CD8-positive, alpha-beta memory T cell (primary cell): ENCODE measurements around the gene DOCK4. TPM values are rescaled to one million over a fixed set of nuclear protein-coding genes. Genes with fewer than 3 reads are reported as not detected.

ENCODE experiments used
- CTCF ChIA-PET: fragments of 350-600 bp; sonication (Branson Sonifier 250); formaldehyde crosslinking; loops from one replicate; lab custom pipeline; 2021; ENCODE audit warnings: antibody characterized with exemption; lab: Charles Lee
- POLR2A ChIA-PET: fragments of 350-600 bp; sonication (Branson Sonifier 250); formaldehyde crosslinking; loops from one replicate; lab custom pipeline; 2021; ENCODE audit warnings: antibody characterized with exemption; lab: Charles Lee
- DNase-seq, 5 donors: peaks; one replicate each; pipeline versions ENCODE4 v3.0.0 to v3.0.0-alpha.2; 2020 to 2022; ENCODE audit warnings: mixed read lengths in 1 of 5
- H3K27ac ChIP-seq: one replicate; pipeline ENCODE4 v1.7.0; 2013; ENCODE audit warnings: low read depth, mild to moderate bottlenecking, low read length, moderate library complexity
- H3K27me3 ChIP-seq: 2 replicates; pipeline ENCODE4 v1.7.0; 2013; ENCODE audit warnings: low read length, mild to moderate bottlenecking; ENCODE audit not compliant: insufficient read depth, poor library complexity, severe bottlenecking
- H3K36me3 ChIP-seq: 2 replicates; pipeline ENCODE4 v1.7.0; 2013; ENCODE audit warnings: mild to moderate bottlenecking, low read length, moderate library complexity; ENCODE audit not compliant: insufficient read depth
- H3K4me1 ChIP-seq: 2 replicates; pipeline ENCODE4 v1.7.0; 2013; ENCODE audit warnings: mild to moderate bottlenecking, low read length, moderate library complexity; ENCODE audit not compliant: insufficient read depth
- H3K4me3 ChIP-seq: 2 replicates; pipeline ENCODE4 v1.7.0; 2013; ENCODE audit warnings: mild to moderate bottlenecking, low read length
- H3K9me3 ChIP-seq: 2 replicates; pipeline ENCODE4 v1.7.0; 2013; ENCODE audit warnings: mild to moderate bottlenecking, low read length
- H3K27ac Mint-ChIP-seq, 8 donors: one replicate each; pipeline ENCODE4 v1.8.0; 2020 to 2021; ENCODE audit warnings: mixed read lengths in 8 of 8, mild to moderate bottlenecking in 6 of 8, inconsistent platforms in 3 of 8, moderate library complexity in 3 of 8
- H3K27me3 Mint-ChIP-seq, 2 donors: one replicate each; pipeline ENCODE4 v1.8.0; 2020 to 2021; ENCODE audit warnings: mixed read lengths in 2 of 2, mild to moderate bottlenecking in 1 of 2, moderate library complexity in 1 of 2
- H3K36me3 Mint-ChIP-seq, 3 donors: one replicate each; pipeline ENCODE4 v1.8.0; 2020 to 2021; ENCODE audit warnings: mixed read lengths in 3 of 3, inconsistent platforms in 1 of 3, mild to moderate bottlenecking in 1 of 3
- H3K4me1 Mint-ChIP-seq, 3 donors: one replicate each; pipeline ENCODE4 v1.8.0; 2020 to 2021; ENCODE audit warnings: mixed read lengths in 3 of 3, inconsistent platforms in 1 of 3, mild to moderate bottlenecking in 1 of 3
- H3K4me3 Mint-ChIP-seq, 7 donors: one replicate each; pipeline ENCODE4 v1.8.0; 2020 to 2021; ENCODE audit warnings: mixed read lengths in 7 of 7, mild to moderate bottlenecking in 6 of 7, moderate library complexity in 4 of 7, inconsistent platforms in 2 of 7
- H3K9me3 Mint-ChIP-seq, 5 donors: one replicate each; pipeline ENCODE4 v1.8.0; 2020 to 2022; ENCODE audit warnings: mixed read lengths in 5 of 5, mild to moderate bottlenecking in 3 of 5, moderate library complexity in 2 of 5, inconsistent platforms in 1 of 5
- polyA plus RNA-seq: library from polyadenylated mRNA; unstranded; fragments of 300-500 nt; fragmentation: Illumina TruSeq; gene quantifications from one replicate; pipeline ENCODE4 v1.2.3, GENCODE V29; 2021
- total RNA-seq, 2 experiments: library from RNA; stranded (reverse); gene quantifications; one replicate each; pipeline ENCODE4 v1.2.3, GENCODE V29; 2021

The DOCK4 gene
- total and polyA plus RNA-seq, 3 experiments from 2014 or later = 1.2 TPM; not detected in 1

- Histone ChIP-seq H3K27me3 (no peaks in the 10 kb centered on the region), H3K36me3 (no peaks in the 10 kb centered on the region), H3K9me3 (no peaks in the 10 kb centered on the region), H3K4me3 (no peak overlapping the region), H3K27ac (no peak overlapping the region), H3K4me1 (no peaks in the 10 kb centered on the region)
- ChIA-PET CTCF (no interaction called here), POLR2A (no interaction called here)
- DNase-seq = no peak
- Mint-ChIP-seq H3K4me3 (no peak overlapping the region), H3K9me3 (peaks cover 0 to 4% (median 2%) of the 10 kb centered on the region in 5 donors), H3K4me1 (no peaks in the 10 kb centered on the region), H3K36me3 (no peaks in the 10 kb centered on the region), H3K27me3 (peaks cover 0 to 2% of the 10 kb centered on the region in 2 donors), H3K27ac (no peak overlapping the region)
Observed at GRCh38 chr7:111820621-111821020, 385.6 kb downstream of the DOCK4 start.

- no peaks in the 10 kb centered on the region for H3K9me3 ChIP-seq
- no peak overlapping the region for H3K27ac ChIP-seq
- Mint-ChIP-seq H3K4me1 (no peaks in the 10 kb centered on the region), H3K36me3 (no peaks in the 10 kb centered on the region), H3K9me3 (peaks cover 0 to 4% (median 2%) of the 10 kb centered on the region in 5 donors), H3K27me3 (peaks cover 0 to 2% of the 10 kb centered on the region in 2 donors), H3K4me3 (no peak overlapping the region), H3K27ac (no peak overlapping the region)
- no peaks in the 10 kb centered on the region for H3K27me3 ChIP-seq
- no peaks in the 10 kb centered on the region for H3K36me3 ChIP-seq
- no peaks in the 10 kb centered on the region for H3K4me1 ChIP-seq
- POLR2A ChIA-PET = no interaction called here
- no peak overlapping the region for H3K4me3 ChIP-seq
- no peak for DNase-seq
- CTCF ChIA-PET = no interaction called here
Observed at GRCh38 chr7:111820121-111820520, 386.1 kb downstream of the DOCK4 start.

- H3K36me3 Mint-ChIP-seq = no peaks in the 10 kb centered on the region
- H3K4me3 Mint-ChIP-seq = no peak overlapping the region
- no peak overlapping the region for H3K4me3 ChIP-seq
- H3K4me1 ChIP-seq = no peaks in the 10 kb centered on the region
- no peak for DNase-seq
- no peaks in the 10 kb centered on the region for H3K36me3 ChIP-seq
- no peaks in the 10 kb centered on the region for H3K9me3 Mint-ChIP-seq
- ChIA-PET CTCF (no interaction called here), POLR2A (no interaction called here)
- H3K27ac Mint-ChIP-seq = no peak overlapping the region
- H3K4me1 Mint-ChIP-seq = no peaks in the 10 kb centered on the region
- H3K27ac ChIP-seq = no peak overlapping the region
- H3K9me3 ChIP-seq = no peaks in the 10 kb centered on the region
- no peaks in the 10 kb centered on the region for H3K27me3 Mint-ChIP-seq
- no peaks in the 10 kb centered on the region for H3K27me3 ChIP-seq
Observed at GRCh38 chr7:111815354-111815753, 390.8 kb downstream of the DOCK4 start.

GRCh38 chr7:111813306-111813705, 392.9 kb downstream of the DOCK4 start:
- no peak overlapping the region for H3K27ac Mint-ChIP-seq
- no peaks in the 10 kb centered on the region for H3K36me3 Mint-ChIP-seq
- no peak for DNase-seq
- H3K9me3 Mint-ChIP-seq = no peaks in the 10 kb centered on the region
- ChIA-PET CTCF (no interaction called here), POLR2A (no interaction called here)
- H3K4me1 Mint-ChIP-seq = no peaks in the 10 kb centered on the region
- Histone ChIP-seq H3K9me3 (no peaks in the 10 kb centered on the region), H3K27me3 (no peaks in the 10 kb centered on the region), H3K36me3 (no peaks in the 10 kb centered on the region), H3K4me3 (no peak overlapping the region), H3K4me1 (no peaks in the 10 kb centered on the region), H3K27ac (no peak overlapping the region)
- H3K27me3 Mint-ChIP-seq = no peaks in the 10 kb centered on the region
- H3K4me3 Mint-ChIP-seq = no peak overlapping the region

DNA sequence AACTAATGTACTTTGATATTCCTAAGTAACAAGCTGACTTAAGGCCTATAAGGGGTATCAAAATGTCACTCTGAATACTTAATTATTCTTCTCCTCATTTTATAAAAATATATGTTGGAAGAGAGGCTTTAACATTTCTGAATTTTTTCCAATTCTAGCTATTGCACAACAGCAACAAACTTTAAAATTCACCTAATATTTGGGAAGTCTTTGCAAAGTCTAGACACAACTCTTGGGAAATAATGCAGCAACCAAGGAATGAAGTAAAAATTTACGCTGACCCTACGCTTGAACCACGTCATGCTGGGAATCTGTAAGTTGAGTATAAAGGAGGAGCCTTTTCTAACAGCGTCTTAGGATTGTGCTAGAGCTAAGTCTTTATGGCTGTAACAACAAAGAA, 400.0 kb downstream of the DOCK4 start:
- CTCF ChIA-PET = no interaction called here
- no peak for DNase-seq
- Histone ChIP-seq H3K4me1 (no peaks in the 10 kb centered on the region), H3K36me3 (no peaks in the 10 kb centered on the region), H3K9me3 (no peaks in the 10 kb centered on the region), H3K27ac (no peak overlapping the region), H3K4me3 (no peak overlapping the region), H3K27me3 (no peaks in the 10 kb centered on the region)
- no peaks in the 10 kb centered on the region for H3K4me1 Mint-ChIP-seq
- peaks cover 2 to 15% (median 10%) of the 10 kb centered on the region in 5 donors for H3K9me3 Mint-ChIP-seq
- H3K4me3 Mint-ChIP-seq = no peak overlapping the region
- H3K27ac Mint-ChIP-seq = no peak overlapping the region
- H3K27me3 Mint-ChIP-seq = no peaks in the 10 kb centered on the region
- H3K36me3 Mint-ChIP-seq = no peaks in the 10 kb centered on the region
- POLR2A ChIA-PET = no interaction called here

DNA sequence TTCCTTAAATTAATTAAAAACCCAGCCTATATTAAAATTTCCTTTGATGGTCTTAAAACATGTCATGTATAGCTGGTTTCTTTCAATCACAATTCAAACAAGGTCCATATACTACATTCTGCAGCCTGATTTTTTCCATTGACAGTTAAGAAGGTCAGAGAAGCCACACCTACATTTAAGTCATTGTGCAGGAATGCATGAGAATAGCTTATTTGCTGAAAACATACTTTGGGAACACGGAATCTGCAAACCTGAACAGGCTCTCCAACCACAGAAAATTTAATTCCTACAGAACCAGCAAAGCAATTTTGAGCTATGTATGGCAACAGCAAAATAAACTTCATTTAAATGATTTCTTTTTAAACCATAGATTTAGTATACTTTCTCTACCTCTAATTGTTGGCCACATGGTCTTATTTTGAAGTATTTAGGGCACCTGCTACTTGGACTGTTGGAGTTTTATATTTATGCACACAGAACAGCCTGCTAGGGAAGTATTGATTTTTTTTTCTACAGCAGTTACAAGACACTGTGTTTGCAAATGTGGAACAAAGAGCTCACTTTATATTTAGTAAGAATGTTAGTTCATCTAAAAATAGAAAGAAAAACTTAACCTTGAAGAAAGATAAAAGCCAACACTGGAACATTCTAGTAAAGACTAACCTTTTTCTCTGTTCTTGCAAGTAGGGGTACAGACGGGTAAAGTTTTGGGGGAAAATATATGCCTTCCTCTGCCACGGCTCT, 403.0 kb downstream of the DOCK4 start:
- no peak overlapping the region for H3K27ac Mint-ChIP-seq
- H3K36me3 ChIP-seq = no peaks in the 10 kb centered on the region
- ChIA-PET POLR2A (no interaction called here), CTCF (no interaction called here)
- no peak for DNase-seq
- peaks cover 19 to 38% (median 33%) of the 10 kb centered on the region in 5 donors for H3K9me3 Mint-ChIP-seq
- no peaks in the 10 kb centered on the region for H3K4me1 Mint-ChIP-seq
- H3K27ac ChIP-seq = no peak overlapping the region
- H3K9me3 ChIP-seq = no peaks in the 10 kb centered on the region
- no peaks in the 10 kb centered on the region for H3K36me3 Mint-ChIP-seq
- no peaks in the 10 kb centered on the region for H3K27me3 Mint-ChIP-seq
- no peaks in the 10 kb centered on the region for H3K27me3 ChIP-seq
- no peaks in the 10 kb centered on the region for H3K4me1 ChIP-seq
- H3K4me3 ChIP-seq = no peak overlapping the region
- H3K4me3 Mint-ChIP-seq = no peak overlapping the region

- CTCF ChIA-PET = no interaction called here
- no peaks in the 10 kb centered on the region for H3K4me1 Mint-ChIP-seq
Observed at GRCh38 chr7:111802194-111802772, 403.9 kb downstream of the DOCK4 start.

DNA sequence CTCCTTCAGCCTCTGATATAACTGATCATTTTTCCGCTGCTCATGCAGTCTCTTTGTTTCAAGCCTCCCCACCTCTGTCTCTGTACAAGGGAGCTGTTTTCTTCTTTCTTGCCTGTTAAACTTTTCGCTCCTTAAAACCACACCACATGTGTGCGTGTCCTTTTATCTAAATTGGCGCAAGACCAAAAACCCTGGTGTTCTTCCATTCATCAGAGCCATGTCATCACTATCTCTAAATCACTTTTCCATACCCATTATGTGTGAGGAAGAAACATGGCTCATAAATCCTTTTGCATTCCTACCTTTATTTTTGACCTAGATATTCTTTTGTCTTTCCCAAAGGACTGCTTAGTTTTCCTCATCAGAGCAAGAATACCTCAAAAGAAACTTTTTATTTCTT, 404.9 kb downstream of the DOCK4 start:
- peaks cover 34 to 53% (median 43%) of the 10 kb centered on the region in 5 donors for H3K9me3 Mint-ChIP-seq

More at GRCh38 chr7:111802194-111802772, 403.9 kb downstream of the DOCK4 start:
- no peak overlapping the region for H3K27ac ChIP-seq
- Mint-ChIP-seq H3K9me3 (peaks cover 24 to 44% (median 33%) of the 10 kb centered on the region in 5 donors), H3K4me3 (no peak overlapping the region), H3K27ac (no peak overlapping the region), H3K36me3 (peaks cover 0 to under 1% (median 0%) of the 10 kb centered on the region in 3 donors), H3K27me3 (no peaks in the 10 kb centered on the region)
- POLR2A ChIA-PET = no interaction called here
- DNase-seq = no peak
- H3K4me3 ChIP-seq = no peak overlapping the region
- H3K27me3 ChIP-seq = no peaks in the 10 kb centered on the region
- H3K36me3 ChIP-seq = no peaks in the 10 kb centered on the region
- no peaks in the 10 kb centered on the region for H3K4me1 ChIP-seq
- peaks cover 3% of the 10 kb centered on the region for H3K9me3 ChIP-seq

More for the DNA sequence above, 404.9 kb downstream of the DOCK4 start:
- DNase-seq = no peak
- Histone ChIP-seq H3K36me3 (no peaks in the 10 kb centered on the region), H3K27me3 (no peaks in the 10 kb centered on the region), H3K4me1 (no peaks in the 10 kb centered on the region), H3K4me3 (no peak overlapping the region), H3K9me3 (peaks cover 13% of the 10 kb centered on the region), H3K27ac (no peak overlapping the region)
- ChIA-PET CTCF (no interaction called here), POLR2A (no interaction called here)
- no peaks in the 10 kb centered on the region for H3K4me1 Mint-ChIP-seq
- H3K4me3 Mint-ChIP-seq = no peak overlapping the region
- H3K27me3 Mint-ChIP-seq = no peaks in the 10 kb centered on the region
- no peak overlapping the region for H3K27ac Mint-ChIP-seq
- H3K36me3 Mint-ChIP-seq = peaks cover 0 to 1% (median 0%) of the 10 kb centered on the region in 3 donors
